GM18909 (cell line): ENCODE data around the gene CCL14.
"Not testable (repeated sequence)": the region's sequence is repeated elsewhere in the genome, so short reads cannot be mapped to it uniquely, and the experiment has no call there.

ENCODE experiments used
- ATAC-seq: cut with Tn5 transposase; IDR thresholded peaks from one replicate; pipeline ENCODE4 v1.9.1; 2021; ENCODE audit warnings: mild to moderate bottlenecking; ENCODE audit not compliant: unreplicated experiment, poor library complexity

Gene CCL14

DNA sequence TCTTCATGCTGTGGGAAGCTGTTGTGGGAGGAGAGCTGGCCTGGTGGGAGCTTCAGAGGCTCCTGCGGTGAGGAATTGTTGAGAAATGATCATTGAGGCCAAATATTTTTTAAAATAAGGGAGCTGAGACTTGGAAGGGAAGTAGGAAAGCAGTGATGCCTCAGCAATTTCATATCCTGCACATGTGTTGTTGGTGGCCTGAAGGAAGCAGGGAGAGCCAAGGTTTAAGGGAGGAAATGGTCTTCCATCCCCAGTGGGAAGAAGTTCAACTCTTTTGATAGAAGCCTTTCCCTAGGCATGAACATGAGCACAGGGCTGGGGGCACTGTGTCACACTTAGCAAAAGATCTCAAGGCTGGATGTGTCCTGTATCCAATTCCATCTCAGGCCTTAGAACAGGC is at the start of gene CCL14:
Gene CCL14, minus strand, starts transcription at position 87 of the 400 bp plus-strand sequence. Its CDS starts 80 bp downstream, at position 7.
- no peak for ATAC-seq

DNA sequence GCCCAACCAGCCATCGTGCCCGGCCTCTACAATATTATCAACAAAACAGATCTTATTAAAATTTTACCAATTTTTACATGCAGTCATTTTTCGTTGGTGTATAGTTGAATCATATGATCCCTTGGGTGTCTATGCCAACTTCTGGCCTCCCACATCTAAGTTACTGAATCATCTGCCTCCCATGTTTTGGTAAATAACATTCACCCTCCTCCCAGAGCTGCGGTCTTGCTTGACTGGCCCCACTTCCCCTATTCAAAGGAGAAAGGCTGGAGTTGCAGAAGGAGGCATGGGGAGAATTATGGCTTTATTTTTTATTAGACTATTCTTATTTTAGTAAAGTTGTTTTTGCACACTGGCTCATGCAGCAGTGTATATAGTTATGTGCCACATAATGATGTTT is 49.7 kb upstream of the CCL14 start:
- ATAC-seq: no peak

DNA sequence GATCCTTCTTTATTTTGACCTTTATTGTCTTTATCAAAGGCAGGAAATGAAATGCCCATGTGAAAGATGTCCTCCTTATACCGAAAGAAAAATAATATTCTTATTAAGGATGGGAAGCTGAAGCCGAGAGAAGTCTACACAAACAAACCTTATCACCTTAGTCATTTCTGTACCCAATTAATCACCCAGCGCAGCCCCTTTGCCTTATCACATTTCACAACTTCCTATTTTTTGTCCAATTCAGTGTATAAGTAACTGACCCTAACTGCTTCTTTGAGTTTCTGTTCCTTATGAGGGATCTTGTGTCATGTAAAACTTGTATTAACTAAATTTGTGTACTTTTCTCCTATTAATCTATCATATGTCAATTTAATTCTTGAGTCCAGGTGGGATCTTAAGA is 47.6 kb upstream of the CCL14 start:
- no peak for ATAC-seq

GRCh38 chr17:36030956-36031355 is 44.4 kb upstream of the CCL14 start:
- no peak for ATAC-seq

- no peak for ATAC-seq
Observed at GRCh38 chr17:36027761-36028160, 41.2 kb upstream of the CCL14 start.

DNA sequence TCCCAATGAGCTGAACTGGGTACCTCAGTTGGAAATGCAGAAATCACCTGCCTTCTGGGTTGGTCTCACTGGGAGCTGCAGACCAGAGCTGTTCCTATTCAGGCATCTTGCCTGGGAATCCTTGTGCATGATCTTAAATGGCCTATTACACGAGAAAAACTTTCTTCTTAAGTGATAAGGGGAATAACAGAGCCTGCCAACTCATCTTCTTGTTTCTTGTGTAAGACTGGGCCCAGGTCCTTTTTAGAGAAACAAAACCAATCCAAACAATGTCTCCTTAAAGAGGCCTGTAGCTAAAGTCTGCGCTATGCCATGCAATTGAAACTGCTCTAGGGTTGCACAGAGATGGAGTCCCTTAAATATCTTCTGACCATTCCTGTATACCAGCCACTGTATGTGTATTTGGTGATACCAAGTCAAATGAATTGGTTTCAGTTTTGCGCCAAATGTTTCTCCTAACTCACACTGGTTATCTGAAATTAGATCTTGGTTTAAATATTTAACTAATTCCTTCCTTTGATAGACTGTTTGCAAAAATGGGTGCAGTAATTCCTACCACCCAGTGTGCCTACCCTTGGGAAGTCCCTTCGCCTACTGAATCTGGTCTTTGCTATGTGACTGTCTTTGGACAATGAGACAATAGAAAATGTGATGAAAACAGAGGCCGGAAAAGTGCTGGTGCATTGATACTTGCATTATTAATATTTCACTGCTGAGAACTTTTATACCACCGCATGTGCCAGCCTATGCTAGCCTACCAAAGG is 37.8 kb upstream of the CCL14 start:
- no peak for ATAC-seq

- no peak for ATAC-seq
Observed at GRCh38 chr17:36019423-36019822, 32.9 kb upstream of the CCL14 start.

- ATAC-seq: no peak
Observed at GRCh38 chr17:36017799-36018198, 31.3 kb upstream of the CCL14 start, which contains the start of gene CCL23. Gene CCL23 (minus strand): TSS chr17:36017972. CDS start chr17:36017897, 75 bp downstream.

- ATAC-seq: no peak
Observed at GRCh38 chr17:36016555-36016954, 30.0 kb upstream of the CCL14 start.

DNA sequence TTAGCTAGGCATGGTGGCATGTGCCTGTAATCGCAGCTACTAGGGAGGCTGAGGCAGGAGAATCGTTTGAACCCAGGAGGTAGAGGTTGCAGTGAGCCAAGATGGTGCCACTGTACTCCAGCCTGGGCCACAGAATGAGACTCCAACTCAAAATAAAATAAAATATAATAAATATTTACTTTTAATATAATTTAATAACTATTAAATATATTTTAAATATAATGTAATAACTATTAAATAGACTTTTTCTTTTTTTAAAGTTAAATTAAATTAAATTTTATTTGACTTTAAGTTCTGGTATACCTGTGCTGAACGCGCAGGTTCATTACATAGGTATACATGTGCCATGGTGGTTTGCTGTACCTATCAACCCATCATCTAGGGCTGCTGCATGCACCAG is 29.4 kb upstream of the CCL14 start:
- not testable (repeated sequence) for ATAC-seq

- ATAC-seq: no peak
Observed at GRCh38 chr17:36014946-36015345, 28.4 kb upstream of the CCL14 start.

DNA sequence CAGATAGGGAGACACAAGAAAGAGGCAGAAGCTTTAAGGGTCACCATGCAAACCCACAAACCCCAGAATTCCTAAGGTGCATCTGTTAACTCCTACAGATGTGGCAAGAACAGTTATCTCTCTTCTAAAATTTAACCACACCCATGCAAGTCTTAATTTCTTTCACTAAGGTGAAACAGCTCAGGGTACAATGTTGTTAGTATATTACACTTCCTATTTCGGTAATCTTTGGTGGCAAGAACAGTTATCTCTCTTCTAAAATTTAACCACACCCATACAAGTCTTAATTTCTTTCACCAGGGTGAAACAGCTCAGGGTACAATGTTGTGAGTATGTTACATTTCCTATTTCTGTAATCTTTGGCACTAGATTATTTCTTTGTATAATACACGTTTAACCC is 24.7 kb upstream of the CCL14 start:
- ATAC-seq: no peak

- no peak for ATAC-seq
Observed at GRCh38 chr17:36008998-36009665, 22.6 kb upstream of the CCL14 start.

- ATAC-seq: no peak
Observed at GRCh38 chr17:36004594-36005108, 18.1 kb upstream of the CCL14 start.

DNA sequence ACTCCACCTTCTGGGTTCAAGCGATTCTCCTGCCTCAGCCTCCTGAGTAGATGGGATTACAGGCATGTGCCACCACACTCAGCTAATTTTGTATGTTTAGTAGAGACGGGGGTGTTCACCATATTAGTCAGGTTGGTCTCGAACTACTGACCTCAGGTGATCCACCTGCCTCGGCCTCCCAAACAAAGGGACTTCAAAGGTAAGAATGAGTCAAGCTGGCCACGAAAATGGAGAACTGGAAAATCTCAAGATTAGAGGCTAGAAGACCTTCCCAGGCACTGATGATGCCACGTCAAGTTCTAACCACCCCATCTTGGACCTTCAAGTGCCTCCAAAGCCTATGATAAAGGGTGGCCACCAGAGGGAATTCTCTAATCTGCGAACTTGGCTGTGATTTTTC is 16.1 kb upstream of the CCL14 start:
- no peak for ATAC-seq

DNA sequence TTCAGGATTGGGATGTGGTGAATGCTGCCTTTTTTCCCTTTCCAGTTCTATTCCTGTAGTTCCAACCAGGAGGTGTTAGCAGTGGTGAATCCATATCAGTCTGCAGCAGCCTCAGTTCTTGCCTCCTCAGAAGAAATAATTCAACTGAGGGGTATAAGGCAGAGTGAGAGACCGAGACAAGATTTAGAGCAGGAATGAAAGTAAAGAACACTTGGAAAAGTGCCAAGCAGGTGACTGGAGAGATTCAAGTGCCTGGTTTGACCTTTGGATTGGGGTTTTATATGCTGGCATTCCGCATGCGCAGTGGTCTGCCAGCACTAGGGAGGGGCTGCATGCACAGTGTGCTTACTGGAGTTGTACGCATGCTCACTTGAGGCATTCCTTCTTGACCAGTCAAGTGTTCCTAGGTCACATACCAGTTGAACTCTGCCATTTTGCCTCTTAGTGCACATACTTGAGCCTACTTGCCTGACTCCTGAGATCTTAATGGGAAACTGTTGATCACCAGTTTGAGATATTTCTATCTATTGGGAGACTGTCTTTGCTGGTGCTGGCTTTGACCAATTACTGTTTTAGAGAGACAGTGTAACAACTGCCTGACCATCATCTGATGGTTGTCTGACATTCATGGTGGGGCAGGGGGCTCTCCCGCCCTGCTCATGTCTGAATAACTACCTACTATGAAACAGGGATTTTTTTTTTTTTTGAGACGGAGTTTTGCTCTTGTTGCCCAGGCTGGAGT is 15.5 kb upstream of the CCL14 start:
- no peak for ATAC-seq

GRCh38 chr17:36001110-36001771 is 14.7 kb upstream of the CCL14 start, which contains the start of gene CCL15:
Gene CCL15 (minus strand): TSS chr17:36001553. CDS start chr17:36001492, 61 bp downstream.
- ATAC-seq: no peak

GRCh38 chr17:36000732-36001109 is 14.2 kb upstream of the CCL14 start:
- ATAC-seq: no peak

GRCh38 chr17:35998756-35999155 is 12.2 kb upstream of the CCL14 start:
- ATAC-seq: no peak

GRCh38 chr17:35998018-35998545 is 11.6 kb upstream of the CCL14 start:
- ATAC-seq: no peak
